GM18858 (cell line): ENCODE measurements around the gene TGFBR3L.
A peak's percentile ranks its signal among the peaks of the same experiment; 100 is the strongest.
"Not testable (repeated sequence)": the region's sequence is repeated elsewhere in the genome, so short reads cannot be mapped to it uniquely, and the experiment has no call there.

Experiments
- ATAC-seq: cut with Tn5 transposase; IDR thresholded peaks from one replicate; pipeline ENCODE4 v1.9.1; 2021; ENCODE audit not compliant: unreplicated experiment

TGFBR3L gene

DNA sequence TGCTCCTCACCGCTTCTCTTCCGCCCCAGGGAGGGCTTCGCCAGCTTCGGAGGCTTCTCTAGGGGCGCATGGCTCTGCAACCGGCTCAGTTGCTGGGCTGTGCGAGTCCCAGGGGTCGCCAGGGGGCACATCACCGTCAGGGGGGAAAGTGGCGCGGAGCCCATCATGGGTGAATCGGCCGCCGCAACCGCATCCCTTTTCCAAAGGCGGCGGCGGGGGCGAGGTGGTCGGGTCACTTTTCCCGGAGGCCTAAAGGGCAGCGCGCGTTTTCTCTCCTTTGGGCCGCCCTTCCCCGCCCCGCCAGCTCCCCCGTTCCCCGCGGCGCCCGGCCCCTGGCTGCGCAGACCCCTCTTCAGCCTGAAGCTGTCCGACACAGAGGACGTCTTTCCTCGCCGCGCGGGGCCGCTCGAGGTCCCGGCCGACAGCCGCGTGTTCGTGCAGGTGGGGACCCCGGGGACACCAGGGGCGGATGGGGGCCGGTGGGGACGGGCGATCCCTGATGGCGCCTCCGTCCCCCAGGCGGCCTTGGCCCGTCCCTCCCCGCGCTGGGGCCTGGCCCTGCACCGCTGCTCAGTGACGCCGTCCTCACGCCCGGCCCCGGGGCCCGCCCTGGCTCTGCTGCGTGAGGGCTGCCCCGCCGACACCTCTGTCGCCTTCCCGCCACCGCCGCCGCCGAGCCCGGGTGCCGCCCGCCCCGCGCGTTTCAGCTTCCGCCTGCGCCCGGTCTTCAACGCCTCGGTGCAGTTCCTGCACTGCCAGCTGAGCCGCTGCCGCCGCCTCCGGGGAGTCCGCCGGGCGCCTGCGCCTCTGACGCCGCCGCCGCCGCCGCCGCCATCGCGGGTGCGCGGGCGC is 1.7 kb downstream of the TGFBR3L start:
- ATAC-seq: no peak

DNA sequence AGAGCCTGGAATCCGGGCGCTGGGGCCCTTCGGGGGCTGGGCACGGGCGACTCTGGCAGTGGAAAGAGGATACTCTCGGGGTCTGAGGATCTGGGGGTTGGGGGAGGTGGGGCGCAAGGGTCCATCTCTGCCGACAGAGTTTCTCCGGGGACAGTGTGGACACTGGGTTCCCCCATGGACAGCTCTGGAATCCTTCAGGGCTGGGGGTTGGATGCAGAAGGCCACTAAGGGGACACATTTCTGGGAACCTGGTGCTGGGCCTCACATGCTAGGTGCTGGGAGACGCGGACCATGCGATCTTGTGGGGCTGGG is 2.3 kb downstream of the TGFBR3L start:
- ATAC-seq: no peak

DNA sequence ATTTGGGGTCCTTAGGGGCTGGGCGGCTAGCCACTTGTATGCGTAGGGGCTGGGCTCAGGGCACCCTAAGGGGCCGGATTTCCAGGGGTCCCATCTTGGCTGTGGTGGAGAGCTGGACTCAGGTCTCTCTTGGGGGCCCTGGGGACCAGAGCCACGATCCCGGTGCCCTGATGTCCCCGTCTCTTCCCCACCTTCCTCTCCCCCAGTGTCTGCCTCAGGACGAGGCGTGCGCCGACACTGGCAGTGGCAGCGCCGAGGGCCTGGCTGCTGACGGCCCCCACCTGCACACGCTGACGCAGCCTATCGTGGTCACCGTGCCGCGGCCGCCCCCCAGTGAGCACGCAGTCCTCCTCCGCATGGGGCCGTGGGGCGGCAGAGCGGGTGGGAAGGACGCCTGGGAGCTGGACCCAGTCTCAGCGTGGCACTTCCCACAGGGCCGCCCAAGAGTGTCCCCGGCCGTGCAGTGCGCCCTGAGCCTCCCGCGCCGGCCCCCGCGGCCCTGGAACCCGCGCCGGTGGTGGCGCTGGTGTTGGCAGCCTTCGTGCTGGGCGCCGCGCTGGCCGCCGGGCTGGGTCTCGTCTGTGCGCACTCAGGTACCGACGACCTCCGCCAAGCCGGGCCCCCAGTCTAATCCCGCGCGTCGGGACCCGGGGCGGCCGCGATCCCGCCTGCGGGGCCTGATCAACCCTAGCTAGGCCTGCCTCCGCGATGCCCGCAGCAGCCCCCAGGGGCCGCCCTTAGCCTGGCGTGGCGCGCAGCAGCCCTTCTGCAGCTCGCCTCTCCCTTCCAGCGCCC is 2.8 kb downstream of the TGFBR3L start:
- ATAC-seq: no peak

DNA sequence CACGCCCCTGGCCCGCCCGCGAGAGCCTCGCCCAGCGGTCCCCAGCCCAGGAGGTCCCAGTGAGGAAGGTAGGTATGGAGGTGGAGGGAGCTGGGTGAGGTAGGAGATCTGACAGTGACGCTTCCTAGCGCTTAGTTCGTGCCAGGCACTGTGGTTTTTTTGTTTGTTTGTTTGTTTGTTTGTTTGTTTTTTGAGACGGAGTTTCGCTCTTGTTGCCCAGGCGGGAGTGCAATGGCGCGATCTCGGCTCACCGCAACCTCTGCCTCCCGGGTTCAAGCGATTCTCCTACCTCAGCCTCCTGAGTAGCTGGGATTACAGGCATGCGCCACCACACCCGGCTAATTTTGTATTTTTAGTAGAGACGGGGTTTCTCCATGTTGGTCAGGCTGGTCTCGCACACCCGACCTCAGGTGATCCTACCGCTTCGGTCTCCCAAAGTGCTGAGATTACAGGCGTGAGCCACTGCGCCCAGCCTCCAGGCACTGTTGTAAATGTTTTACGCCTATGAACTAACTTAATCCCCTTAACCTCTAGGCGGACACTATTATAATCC is 3.5 kb downstream of the TGFBR3L start:
- not testable (repeated sequence) for ATAC-seq

DNA sequence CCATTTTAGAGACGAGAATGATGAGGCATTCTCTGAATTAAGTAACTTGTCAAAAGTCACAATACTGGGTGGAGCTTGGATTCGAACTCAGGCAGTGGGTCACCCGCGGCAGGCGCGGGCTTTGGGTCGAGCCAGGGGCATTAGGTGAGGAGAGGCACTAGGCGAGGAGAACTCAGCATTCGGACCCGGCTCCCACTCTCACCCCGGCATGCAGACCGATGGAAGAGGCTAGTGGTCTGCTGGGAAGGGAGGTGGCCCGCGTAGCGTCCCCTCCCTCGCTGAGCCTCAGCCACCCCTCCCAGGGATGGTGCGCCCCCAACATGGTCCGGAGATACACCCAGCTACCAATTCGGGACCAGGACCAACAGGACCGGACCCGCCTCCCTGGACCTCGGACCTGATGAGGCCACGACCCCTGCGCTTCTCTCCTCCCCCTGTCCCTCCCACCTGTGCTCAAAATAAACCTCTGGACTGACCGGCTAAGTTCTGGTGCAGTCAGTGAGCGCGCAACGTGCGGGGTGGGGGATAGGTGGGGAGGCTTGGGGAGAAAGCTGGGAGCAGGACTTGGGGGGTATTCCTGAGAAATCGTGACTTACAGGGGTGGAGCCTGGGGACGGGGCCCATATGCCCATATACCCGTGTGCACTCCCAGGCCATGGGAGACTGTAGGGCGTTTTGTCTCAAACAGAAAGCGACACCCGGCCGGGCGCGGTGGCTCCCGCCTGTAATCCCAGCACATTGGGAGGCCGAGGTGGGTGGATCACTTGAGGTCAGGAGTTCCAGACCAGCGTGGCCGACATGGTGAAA is 4.2 kb downstream of the TGFBR3L start:
- ATAC-seq: no peak

DNA sequence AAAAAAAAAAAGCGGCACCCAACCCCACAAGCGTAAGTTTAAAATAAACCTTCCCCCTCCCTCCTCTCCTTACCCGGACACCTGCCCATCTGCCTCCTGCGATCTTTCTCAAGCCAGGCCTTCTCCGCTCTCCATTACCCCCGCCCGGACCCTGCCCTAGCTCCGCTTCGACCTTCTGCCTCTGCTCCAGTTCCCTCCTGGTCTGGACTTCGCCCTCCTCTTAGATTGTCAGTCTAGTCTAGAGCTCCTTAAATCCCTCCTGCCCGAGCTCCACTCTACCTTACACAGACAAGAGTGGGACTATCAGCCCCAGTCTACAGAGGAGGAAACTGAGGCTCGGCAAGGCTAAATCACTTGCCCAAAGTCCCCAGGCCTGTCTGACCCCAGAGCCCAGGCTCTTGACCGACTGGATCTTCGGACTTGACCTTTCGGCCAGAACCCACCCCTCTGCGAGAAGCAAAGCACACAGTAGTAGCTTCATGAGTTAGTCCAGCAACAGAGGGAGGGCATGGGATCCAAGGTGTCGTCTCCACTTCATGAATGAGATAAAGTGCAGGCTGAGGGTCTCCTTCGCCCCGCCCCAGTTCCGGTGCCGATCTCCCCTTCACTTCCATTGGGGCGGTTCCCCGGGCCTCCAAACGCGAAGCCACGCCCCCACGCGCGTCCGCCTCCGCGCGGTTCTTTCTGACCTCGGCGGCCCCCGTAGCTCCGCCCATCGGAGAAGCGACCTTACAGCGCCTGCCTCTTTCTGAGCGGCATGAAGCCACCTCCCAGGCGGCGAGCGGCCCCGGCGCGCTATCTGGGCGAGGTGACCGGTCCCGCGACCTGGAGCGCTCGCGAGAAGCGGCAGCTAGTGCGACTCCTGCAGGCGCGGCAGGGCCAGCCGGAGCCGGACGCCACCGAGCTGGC is 5.2 kb downstream of the TGFBR3L start, which contains the start of gene SNAPC2:
Gene SNAPC2, plus strand, starts transcription at position 729 of the 909 bp plus-strand sequence. Its CDS starts 29 bp downstream, at position 758.
- peak; percentile 66 for ATAC-seq

DNA sequence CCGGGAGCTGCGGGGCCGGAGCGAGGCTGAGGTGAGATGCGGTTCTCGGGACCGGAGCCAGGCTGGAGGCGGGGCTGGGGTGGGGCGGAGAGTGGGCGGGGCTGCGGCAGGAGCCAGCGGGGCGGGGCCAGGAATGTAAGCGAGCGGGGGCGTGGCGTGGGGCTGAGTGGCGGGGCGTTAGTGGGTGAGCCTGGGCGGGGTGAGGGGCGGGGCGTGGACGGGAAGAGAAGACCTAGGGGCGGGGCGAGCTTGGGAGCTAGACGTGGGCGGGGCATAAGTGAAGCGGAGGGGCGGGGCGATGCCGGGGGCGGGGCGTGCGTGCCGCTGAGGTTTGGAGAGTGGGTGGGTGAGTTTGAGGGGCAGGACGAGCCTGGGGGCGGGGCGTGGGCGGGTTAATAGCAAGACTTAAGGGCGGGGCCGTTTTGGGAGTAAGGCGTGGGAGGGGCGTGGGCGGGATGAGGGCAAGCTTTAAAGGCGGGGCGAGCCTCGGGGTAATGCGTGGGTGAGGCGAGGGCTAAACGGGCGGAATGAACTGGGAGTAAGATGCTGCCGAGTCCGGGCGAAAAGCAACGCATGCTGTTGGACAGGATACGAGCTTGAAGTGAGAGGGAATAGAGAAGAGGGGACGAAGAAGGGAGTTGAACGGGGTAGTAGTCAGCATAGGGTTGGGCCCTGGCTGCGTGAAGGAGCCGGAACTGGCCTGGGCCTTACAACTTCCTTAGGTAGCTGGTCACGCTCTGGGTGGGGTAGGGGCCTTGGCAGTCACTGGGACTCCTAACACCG is 6.1 kb downstream of the TGFBR3L start:
- ATAC-seq: peak; percentile 29

DNA sequence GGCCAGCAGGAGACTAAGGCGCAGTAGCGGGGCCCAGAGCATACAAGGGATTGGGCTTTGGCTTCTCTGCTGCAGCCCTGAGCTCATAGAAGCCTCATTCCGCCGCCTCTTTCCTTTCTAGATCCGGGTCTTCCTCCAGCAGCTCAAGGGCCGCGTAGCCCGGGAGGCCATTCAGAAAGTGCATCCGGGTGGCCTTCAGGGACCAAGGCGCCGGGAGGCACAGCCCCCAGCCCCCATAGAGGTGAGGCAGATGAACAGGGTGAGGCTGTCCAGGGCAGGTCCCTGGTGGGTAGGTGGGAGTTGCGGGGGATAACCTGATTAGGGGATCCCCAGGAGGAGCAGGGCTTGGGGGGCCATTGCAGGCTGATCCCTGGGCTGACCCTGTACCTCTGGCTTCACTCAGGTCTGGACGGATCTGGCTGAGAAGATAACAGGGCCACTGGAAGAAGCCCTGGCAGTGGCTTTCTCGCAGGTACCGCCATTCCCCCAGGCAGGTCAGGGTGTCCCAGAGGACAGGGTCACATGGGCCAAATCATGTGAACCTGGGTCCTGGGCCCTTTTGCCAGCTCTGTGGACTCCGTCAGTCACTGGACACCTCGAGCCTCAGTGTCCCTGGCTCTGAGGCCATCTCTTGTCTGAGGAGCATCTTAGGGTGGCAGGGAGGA is 6.8 kb downstream of the TGFBR3L start:
- ATAC-seq: no peak

DNA sequence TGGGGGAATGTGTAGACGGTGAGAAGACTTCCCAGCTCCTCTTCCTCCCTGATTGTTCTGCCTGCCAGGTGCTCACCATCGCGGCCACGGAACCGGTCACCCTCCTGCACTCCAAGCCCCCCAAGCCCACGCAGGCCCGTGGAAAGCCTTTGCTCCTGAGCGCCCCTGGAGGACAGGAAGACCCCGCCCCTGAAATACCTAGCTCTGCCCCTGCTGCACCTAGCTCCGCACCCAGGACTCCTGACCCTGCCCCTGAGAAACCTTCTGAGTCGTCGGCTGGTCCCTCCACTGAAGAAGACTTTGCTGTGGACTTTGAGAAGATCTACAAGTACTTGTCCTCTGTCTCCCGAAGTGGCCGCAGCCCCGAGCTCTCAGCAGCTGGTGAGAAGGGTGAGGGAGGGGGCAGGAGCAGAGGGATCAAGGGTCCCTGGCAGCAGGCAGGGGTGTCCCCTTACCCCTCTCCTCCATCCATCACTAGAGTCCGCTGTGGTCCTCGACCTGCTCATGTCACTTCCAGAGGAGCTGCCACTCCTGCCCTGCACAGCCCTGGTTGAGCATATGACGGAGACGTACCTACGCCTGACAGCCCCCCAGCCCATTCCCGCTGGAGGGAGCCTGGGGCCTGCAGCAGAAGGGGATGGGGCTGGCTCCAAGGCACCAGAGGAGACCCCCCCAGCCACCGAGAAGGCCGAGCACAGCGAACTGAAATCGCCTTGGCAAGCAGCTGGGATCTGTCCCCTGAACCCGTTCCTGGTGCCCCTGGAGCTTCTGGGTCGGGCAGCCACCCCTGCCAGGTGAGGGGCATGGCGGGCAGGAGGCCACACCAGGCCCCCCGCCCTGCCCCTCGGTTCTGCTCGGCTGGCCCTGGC is 7.6 kb downstream of the TGFBR3L start:
- no peak for ATAC-seq

DNA sequence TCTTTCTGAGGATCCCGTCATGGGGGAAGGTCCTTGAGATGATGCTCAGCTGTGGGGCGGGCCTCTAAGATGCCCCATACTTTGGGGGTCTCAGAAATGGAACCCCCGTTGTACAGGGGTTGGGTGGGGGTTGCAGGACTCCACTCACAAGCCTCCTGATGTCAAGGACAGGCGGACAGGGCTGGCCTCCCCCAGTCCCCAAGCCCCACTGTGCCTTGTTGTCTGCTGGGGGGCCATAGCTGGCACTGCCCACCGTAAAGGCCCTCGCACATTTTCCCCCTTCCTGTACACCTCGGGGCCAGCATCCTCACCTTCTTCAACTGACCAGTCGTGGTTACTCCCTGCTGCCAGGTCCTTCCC is 8.2 kb downstream of the TGFBR3L start:
- ATAC-seq: no peak

DNA sequence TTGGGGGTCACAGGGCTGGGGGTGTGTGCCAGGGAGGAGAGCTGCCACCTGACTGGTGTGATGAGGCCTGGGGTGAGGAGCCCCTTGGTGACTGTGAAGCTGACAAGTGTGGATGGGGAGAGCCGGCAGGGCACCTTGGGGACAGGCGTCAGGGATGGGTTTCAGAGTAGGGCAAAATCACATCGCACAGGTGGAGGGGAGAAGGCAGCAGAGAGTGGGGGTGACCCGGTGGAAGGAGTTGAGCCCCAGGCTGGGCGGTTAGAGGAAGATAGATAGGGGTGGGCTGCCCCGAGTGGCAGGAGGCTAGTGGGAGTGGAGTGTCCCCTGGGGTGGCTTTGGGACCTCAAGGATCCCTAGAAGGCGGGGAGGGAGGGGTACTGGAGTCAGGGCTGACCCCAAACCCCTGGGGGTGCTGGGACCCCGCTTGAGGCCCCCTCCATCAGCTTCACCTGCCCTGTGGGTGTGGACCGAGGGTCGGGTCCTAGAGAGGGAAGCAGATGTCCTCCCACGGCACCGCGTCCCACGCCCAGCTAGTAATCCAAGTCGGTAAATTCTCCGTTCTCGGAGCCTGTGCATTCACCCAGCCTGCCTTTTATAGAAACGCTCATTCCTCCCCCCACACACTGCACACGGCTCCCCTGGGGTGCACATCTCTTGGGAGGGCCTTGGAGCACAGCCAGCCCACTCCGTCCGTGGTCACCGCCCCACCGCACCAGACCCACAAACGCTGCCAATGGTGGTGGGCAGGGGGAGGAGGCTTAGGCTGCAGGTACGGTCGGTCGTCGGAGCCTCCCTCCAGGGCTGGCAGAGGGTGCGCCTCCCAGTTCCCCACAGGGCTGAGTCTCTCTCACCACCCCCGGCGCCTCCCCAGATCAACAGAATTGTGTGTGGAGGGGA is 8.9 kb downstream of the TGFBR3L start:
- ATAC-seq: no peak

DNA sequence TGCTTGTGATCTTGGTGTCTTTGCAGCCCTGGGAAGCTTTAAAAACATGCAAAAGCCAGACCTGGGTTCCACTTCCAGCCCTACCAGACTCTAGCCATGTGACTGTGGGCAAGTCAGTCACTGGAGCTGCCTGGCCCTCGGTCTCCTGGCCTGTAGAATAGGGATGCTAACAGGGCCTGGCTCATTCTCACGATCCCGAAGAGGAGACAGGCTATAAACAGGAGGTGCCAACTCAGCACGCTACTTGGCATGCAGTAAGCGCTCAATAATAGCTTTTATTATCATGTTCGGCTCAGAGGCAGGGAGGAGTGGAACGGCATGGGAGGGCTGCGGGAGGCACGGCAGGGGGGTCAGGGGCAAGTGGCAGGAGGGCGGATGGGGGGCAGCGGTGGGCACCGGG is 9.6 kb downstream of the TGFBR3L start:
- ATAC-seq: no peak

DNA sequence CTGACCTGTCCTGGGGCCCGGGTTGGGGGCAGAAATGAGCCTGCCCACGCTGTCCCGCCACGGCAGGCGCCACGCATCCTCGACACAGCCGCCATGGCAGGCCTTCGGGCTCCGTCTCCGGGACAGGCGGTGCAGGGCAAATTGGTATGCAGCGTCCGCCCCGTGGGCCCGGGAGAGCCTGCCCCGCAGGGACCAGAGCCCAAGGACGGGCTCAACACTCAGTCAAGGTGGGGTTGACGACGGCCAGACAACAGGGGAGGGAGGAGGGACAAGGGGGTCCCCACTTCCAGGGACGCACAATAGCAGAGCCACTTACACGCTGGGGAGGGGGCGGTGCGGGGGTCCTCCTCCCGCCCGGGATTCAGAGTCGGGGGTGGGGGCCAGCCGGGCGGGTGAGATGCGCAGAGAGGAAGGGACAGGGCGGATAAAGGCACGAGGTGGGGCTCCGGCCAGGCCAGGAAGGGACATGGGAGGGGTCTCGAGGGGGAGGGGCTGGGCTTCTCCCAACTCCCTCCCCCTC is 10.1 kb downstream of the TGFBR3L start:
- ATAC-seq: no peak

DNA sequence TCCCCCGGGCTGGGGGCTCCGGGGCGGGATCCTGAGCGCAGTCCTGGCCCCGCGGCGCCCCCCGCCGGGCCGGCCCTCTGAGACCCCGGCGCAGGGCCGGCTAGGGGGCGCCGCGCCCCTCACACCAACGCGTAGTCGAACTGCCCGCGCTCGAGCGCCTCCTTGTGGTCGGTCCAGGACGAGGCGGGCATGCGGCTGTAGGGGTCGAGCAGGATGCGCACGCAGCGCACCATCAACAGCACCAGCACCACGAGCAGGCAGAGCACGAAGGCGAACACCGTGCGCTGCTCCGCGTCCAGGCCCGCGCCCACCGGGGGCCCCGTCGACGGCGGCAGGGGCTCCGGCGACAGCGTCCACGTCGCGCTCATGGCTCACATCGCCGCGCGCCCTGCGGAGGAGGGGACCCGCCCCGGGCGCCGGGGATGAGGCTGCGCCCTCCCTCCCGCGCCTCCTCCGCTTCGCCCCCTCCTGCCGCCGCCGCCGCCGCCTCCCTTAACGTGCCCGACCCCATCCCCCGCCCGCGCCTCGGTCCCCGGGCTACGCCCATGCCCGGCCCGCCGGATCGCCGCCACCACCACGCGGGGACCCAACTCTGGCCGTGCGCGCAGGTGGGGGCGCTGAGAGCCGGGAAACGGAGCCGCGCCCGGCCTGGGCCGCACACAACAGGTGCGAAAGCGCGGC is 10.7 kb downstream of the TGFBR3L start:
- no peak for ATAC-seq

DNA sequence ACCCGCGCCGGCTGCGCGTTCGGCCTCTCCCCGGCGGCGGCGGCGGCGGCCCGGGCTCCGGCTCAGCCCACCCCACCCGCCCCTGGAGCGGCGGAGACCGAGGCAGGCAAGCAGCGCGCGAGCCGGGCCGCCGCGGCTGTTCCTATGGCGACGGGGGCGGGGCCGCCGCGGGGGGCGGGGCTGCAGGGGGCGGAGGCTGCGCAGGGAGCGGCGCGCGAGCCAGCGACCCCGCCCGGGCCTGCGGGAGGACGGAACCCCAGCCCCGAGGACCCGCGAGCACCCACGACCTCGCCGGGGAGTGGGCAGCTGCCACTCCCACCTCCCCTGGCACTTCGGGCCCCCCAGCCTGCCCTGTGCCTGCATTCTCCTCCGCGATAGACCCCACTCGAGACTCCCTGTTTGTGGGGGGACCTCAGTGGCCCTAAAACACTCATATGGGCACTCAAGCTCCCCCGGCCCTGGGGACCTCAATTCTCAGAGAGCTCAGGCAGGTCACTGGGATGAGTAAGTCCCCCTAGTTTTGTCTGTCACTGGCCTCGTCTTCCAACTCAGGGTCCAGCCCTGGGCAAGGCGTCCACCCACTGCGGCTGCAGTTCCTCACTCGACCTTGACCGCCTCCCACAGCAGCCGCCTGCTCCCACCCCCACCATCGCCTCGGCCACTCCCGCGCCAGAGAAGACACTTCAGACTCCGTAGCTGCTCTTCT is 11.5 kb downstream of the TGFBR3L start, which contains the start of gene CTXN1:
Gene CTXN1, minus strand, starts transcription at position 115 of the 706 bp plus-strand sequence. CDS start 597 bp downstream, outside the sequence.
- no peak for ATAC-seq
